Activated T-cell treated with anti-CD3 and anti-CD28 coated beads for 4 hours (primary cell): ENCODE results near the gene CCDC106.

Experiments
- DNase-seq: peaks from one replicate; pipeline ENCODE4 v3.0.0-alpha.2; 2020

The CCDC106 gene

GRCh38 chr19:55647732-55648584 lies at the start of gene CCDC106:
CCDC106 (plus strand) TSS chr19:55648212; CDS start chr19:55649047, 835 bp downstream.
- DNase-seq: peak; percentile 56

GRCh38 chr19:55598719-55599467 lies 49.1 kb upstream of the CCDC106 start:
- DNase-seq: peak; percentile 92

GRCh38 chr19:55599468-55599841 lies 48.6 kb upstream of the CCDC106 start, which contains the start of gene FIZ1:
FIZ1 (minus strand) TSS chr19:55599517; CDS start chr19:55597865, 1,652 bp downstream.
- DNase-seq: peak; percentile 94

GRCh38 chr19:55599842-55600661 lies 48.0 kb upstream of the CCDC106 start, which contains the start of gene ZNF524:
ZNF524 (plus strand) TSS chr19:55600288; CDS start chr19:55602113, 1,825 bp downstream.
- DNase-seq: peak; percentile 70

- DNase-seq: no peak
Measured at GRCh38 chr19:55600662-55601028, 47.4 kb upstream of the CCDC106 start.

- DNase-seq: no peak
Measured at GRCh38 chr19:55601084-55601483, 46.9 kb upstream of the CCDC106 start.

GRCh38 chr19:55602104-55603001 lies 45.7 kb upstream of the CCDC106 start:
- no peak for DNase-seq

GRCh38 chr19:55603115-55603514 lies 44.9 kb upstream of the CCDC106 start:
- no peak for DNase-seq

GRCh38 chr19:55603581-55604292 lies 44.3 kb upstream of the CCDC106 start:
- no peak for DNase-seq

- DNase-seq: peak; percentile 98
Measured at GRCh38 chr19:55605207-55605636, 42.8 kb upstream of the CCDC106 start.

- DNase-seq: peak; percentile 56
Measured at GRCh38 chr19:55605637-55606470, 42.2 kb upstream of the CCDC106 start, which contains the start of gene ZNF865. ZNF865 (plus strand) TSS chr19:55605647; CDS start chr19:55613619, 7,972 bp downstream.

- no peak for DNase-seq
Measured at GRCh38 chr19:55606471-55606787, 41.6 kb upstream of the CCDC106 start.

GRCh38 chr19:55606817-55607216 lies 41.2 kb upstream of the CCDC106 start:
- no peak for DNase-seq

- DNase-seq: no peak
Measured at GRCh38 chr19:55609326-55609725, 38.7 kb upstream of the CCDC106 start.

- no peak for DNase-seq
Measured at GRCh38 chr19:55611300-55611982, 36.6 kb upstream of the CCDC106 start.

- DNase-seq: no peak
Measured at GRCh38 chr19:55611983-55612645, 35.9 kb upstream of the CCDC106 start.

- no peak for DNase-seq
Measured at GRCh38 chr19:55613396-55613795, 34.6 kb upstream of the CCDC106 start.

- DNase-seq: no peak
Measured at GRCh38 chr19:55613930-55614710, 33.9 kb upstream of the CCDC106 start.
